Pons (tissue), 1 donor: ENCODE data around the gene CHIT1.

Source experiments
- DNase-seq: peaks from one replicate; pipeline ENCODE4 v3.0.0-alpha.2; 2016; ENCODE audit warnings: low spot score

CHIT1 gene

DNA sequence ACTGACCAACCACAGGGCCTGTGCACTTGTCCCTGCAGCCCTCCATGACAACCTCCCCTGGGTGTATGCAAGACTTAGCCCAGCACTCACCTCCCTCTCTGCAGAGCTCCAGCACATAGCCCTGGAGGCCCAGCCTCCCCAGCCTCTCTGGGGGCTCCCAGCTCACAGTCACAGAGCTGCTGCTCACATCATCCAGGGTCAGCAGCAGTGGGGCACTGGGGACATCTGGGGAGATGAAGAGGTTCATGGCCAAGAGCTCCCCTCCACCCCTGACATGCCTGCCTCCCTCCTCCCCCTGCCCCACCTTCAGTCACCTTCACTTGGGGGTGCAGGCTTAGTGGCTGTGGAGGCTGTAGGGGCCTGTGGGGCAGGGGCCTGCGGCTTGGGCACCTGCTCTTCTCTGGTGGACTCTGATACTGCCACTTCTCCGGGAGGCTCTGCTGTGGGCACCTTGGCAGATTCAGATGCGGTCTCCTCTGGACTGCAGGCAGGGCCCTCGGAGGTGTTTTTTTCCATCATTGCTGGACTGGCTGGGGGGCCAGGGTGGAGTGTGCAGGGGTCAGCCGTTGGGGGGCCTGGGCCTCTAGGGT lies 54.1 kb downstream of the CHIT1 start, which contains the start of gene MYBPH:
Gene MYBPH (minus strand): TSS at position 590 of the 590 bp plus-strand sequence. CDS start 71 bp downstream, at position 519.
- no peak for DNase-seq

- DNase-seq = no peak
Observed at GRCh38 chr1:203174324-203174985, 55.0 kb downstream of the CHIT1 start.

DNA sequence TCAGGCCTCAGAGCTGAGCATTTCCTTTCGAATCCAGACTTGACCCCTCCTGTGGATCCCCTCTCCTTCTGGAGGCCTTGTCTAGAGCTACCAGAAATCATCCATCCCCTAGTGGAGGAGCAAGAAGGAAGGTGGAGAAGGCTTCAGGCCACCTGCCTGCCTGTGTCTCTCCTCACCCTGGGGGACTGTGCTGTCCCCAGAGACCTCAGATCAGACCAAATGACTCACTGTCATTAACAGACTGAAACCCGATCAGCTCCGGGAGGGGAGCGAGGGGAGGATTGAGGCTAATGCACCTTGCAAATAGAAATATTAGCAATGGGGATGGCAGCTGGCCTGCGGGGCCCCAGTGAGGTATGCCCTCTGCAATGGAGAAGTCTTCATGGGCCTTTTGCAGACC lies 55.9 kb downstream of the CHIT1 start:
- no peak for DNase-seq

DNA sequence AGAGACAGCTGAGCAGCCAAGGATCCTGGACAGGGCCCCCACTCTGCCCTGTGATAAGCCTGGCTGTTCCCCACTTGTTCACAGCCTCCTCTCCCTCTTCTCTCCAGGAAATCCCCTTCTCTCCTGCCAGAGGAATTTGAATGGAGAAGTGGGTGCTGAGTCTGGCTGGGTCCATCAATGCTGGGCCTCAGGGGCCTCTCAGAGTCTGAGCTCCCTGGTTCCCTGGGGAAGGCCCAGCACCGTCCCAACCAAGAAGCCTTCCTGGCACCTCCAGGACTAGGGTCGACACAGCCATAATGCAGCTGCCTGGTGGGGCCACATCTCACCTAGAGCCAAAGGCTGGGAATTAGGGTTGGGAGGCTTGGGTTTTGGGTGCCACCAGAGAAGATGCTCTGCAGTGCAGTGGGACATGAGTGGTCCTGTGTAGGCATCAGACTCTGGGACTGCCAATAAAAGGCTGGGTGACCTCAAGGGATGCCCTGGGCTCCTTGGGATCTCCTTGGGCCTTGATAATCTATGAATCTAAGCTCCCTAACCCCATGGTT lies 56.4 kb downstream of the CHIT1 start:
- DNase-seq = no peak

DNA sequence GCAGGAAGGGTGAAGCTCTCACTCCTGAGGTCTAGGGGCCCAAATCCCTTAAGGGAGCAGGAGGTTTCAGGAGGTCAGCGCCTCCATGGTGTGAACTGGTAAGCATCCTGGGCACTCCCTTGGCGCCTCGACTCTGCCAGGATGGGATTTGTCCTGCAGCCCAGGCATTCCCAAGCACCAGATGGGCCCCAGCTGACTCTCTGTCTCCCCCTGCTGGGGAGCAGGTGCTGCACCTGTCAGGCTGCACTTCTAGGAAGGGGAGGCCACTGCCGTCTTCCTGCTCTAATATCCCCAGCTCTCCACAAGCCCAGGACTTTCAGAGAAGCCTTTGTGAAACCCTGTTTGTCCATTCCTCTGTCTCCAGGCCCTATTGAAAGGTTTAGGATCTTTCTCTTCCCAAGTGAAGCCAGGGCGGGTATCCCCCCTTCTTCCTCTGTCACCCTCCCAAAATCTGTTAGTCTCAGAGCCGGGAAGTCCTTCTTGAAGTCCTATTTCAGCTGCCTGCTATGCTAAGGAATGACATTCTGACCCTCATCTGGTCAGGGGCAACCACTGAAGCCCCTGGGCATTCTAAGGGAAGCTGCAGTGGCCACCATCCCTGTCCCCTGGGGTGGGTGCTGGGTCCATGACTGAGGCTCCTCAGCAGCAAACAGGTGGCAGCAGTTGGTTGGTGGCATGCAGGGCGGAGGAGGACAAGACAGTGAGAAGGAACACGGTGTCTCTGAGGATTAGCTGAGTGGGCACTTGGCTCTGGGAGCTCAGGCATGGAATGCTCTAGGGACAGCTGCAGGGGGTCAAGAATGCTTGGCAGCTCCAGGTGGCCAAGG lies 57.1 kb downstream of the CHIT1 start:
- DNase-seq = peak; percentile 65

GRCh38 chr1:203171341-203172183 lies 57.9 kb downstream of the CHIT1 start:
- DNase-seq = no peak

GRCh38 chr1:203170625-203171330 lies 58.7 kb downstream of the CHIT1 start:
- DNase-seq = no peak

DNA sequence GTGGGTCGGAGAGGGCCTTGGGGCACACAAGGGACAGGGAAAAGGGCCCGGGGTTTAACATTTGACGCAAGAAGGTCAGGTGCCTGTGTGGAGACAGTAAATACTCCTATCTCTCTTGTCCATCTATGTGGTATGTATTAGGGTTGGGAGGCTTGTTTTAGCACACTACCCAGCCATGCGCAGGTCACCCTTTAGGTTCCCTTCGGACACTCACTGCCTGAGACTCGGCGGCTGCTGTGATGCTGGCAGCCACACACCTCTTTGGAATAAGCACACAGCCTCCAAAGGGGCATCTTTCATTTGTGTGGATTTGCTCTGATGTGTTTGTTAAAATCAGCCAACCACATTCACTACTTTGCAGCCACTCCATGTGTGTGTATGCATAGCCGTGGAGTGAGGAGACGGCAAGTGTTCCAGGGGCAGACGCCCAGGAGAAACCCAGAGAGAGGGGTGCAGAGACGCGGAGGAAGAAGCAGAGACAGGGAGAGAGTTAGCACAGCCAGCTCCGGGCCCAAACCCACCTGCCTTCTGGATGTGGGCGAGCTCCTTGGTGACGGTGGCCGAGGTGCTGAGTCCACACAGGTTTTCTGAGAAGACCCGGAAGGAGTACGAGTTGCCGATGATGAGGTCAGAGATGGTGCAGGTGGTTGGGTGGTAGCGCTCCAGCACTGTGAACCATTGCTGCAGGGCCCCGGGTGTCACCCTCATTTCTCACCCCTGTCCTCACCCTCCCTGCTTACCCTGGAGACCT lies 59.5 kb downstream of the CHIT1 start:
- DNase-seq = no peak

DNA sequence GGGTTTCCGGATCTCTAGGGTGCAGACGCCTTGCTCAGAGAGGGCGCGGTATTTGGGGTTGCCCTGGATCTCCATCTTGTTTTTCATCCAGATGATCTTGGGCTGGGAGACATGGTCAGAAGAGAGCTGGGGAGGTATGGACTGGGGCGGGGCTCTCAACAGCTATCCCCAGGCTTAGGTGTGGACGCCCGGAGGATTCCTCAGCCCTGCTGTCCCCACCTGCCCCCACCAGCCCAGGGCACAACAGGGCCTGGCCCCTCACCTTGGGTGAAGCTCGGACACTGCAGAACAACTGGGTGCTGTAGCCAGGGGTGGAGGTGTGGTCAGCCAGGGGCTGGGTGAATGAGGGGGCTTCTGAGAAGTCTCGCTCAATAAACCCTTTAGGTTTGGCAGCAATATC lies 60.5 kb downstream of the CHIT1 start:
- no peak for DNase-seq

GRCh38 chr1:203168256-203168786 lies 61.2 kb downstream of the CHIT1 start:
- no peak for DNase-seq

DNA sequence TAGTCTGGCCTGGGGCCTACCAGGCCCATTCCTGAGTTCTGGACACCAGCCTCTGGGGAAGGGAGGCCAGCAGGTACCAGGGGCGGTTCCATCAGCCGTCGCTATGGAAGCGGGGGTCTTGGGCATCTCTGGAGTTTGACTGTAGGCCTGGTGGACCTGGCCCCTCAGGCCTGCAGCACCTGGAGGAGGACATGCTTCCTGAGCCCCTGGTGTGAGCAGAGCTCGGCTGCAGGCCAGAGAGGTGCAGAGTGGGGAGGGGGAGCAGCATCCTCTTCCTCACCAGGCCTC lies 61.6 kb downstream of the CHIT1 start:
- no peak for DNase-seq

- DNase-seq = no peak
Observed at GRCh38 chr1:203167026-203167912, 62.2 kb downstream of the CHIT1 start.

GRCh38 chr1:203166192-203166940 lies 63.1 kb downstream of the CHIT1 start:
- no peak for DNase-seq
